Measurements from ENCODE around the gene DHRS13.

- TF ChIP-seq SUZ12 (IDR thresholded peaks at IDR 0.05; ENCODE audit: extremely low read depth, insufficient read depth, insufficient read length): no peak
- no peak for TF ChIP-seq YY1 (IDR thresholded peaks at IDR 0.05; ENCODE audit: insufficient read depth, insufficient read length)
Observed at GRCh38 chr17:28896491-28896883, 6.4 kb downstream of the DHRS13 start.

Data from NT2/D1 (cell line).